ENCODE data around the gene WDR46.

Gene WDR46

GRCh38 chr6:33323623-33323948 is 34.5 kb upstream of the WDR46 start:
- Histone ChIP-seq H3K27ac (peak overlapping the region; percentile 47 to 94), H3K4me3 (peak overlapping the region; percentile 91)
- DNase-seq (ENCODE audit: low spot score): no peak
- no peak for TF ChIP-seq CTCF (IDR thresholded peaks at IDR 0.05)

- Histone ChIP-seq H3K4me3 (no peak overlapping the region), H3K27ac (peak overlapping the region in 1 of 2 donors; percentile 94)
- TF ChIP-seq CTCF (IDR thresholded peaks at IDR 0.05): no peak
- no peak for DNase-seq (ENCODE audit: low spot score)
Observed at GRCh38 chr6:33321227-33321626, 32.2 kb upstream of the WDR46 start.

GRCh38 chr6:33320315-33321181 is 31.5 kb upstream of the WDR46 start:
- Histone ChIP-seq H3K4me3 (peak overlapping the region; percentile 31), H3K27ac (peak overlapping the region; percentile 69 to 73)
- DNase-seq (ENCODE audit: low spot score): no peak
- TF ChIP-seq CTCF (IDR thresholded peaks at IDR 0.05): no peak

GRCh38 chr6:33319939-33320314 is 30.9 kb upstream of the WDR46 start:
- Histone ChIP-seq H3K4me3 (no peak overlapping the region), H3K27ac (peak overlapping the region; percentile 58 to 69)

GRCh38 chr6:33318426-33319073 is 29.5 kb upstream of the WDR46 start:
- TF ChIP-seq CTCF (IDR thresholded peaks at IDR 0.05): no peak
- no peak for DNase-seq (ENCODE audit: low spot score)
- Histone ChIP-seq H3K27ac (peak overlapping the region; percentile 1 to 78), H3K4me3 (peak overlapping the region; percentile 70)

More at GRCh38 chr6:33319939-33320314, 30.9 kb upstream of the WDR46 start:
- no peak for TF ChIP-seq CTCF (IDR thresholded peaks at IDR 0.05)
- DNase-seq (ENCODE audit: low spot score): no peak

- no peak for TF ChIP-seq CTCF (IDR thresholded peaks at IDR 0.05)
- DNase-seq (ENCODE audit: low spot score): peak; percentile 99
- H3K27ac ChIP-seq: peak within 1 kb of the TSS; percentile 78 to 90
- H3K4me3 ChIP-seq: peak within 1 kb of the TSS; percentile 70
Observed at GRCh38 chr6:33317669-33318425, 28.8 kb upstream of the WDR46 start, which contains the start of gene ZBTB22. Gene ZBTB22 (minus strand): TSS chr6:33317744. CDS start chr6:33316916, 828 bp downstream.

Data from coronary artery (tissue), 2 donors.